ENCODE measurements around the gene SOX11. TPM values are rescaled to one million over a fixed set of nuclear protein-coding genes. Genes with fewer than 3 reads are reported as not detected.
"Not testable (repeated sequence)": the region's sequence is repeated elsewhere in the genome, so short reads cannot be mapped to it uniquely, and the experiment has no call there.

SOX11 gene
- polyA plus RNA-seq, 4 donors: 0.03 to 1.6 (median 0.27) TPM; not detected in 1

DNA sequence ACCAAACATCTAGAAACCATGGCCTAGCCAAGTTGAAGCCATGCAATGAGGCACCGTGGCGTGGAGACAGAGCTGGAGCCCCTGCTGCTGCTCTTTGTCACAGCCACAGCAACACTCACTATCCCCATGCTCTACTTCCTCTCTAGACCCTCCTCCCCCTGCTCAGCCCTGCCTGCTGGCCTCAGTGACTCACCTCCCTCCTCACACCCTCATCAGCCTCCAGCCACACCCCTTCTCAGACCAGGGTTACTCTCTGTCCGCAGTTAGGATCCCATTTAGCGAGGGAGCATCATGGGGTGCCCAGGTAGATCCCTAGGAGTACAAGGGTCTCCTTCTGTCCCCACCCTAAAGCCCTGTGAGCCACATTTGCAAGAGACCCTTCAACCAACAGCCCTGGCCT, 25.4 kb upstream of the SOX11 start:
- Histone ChIP-seq H3K9me3 (ENCODE audit: control insufficient read depth in 2 of 2, insufficient read depth in 1 of 2, low read depth in 1 of 2, low read length in 1 of 2) (no peaks in the 10 kb centered on the region), H3K4me1 (ENCODE audit: control insufficient read depth in 3 of 3, insufficient read depth in 2 of 3, low read depth in 1 of 3, low read length in 2 of 3) (no peaks in the 10 kb centered on the region), H3K27ac (ENCODE audit: low read depth in 1 of 3, low read length in 2 of 3) (no peak overlapping the region), H3K36me3 (ENCODE audit: control insufficient read depth in 3 of 3, insufficient read depth in 2 of 3, low read depth in 1 of 3, low read length in 3 of 3) (no peaks in the 10 kb centered on the region), H3K27me3 (ENCODE audit: control insufficient read depth in 3 of 3, insufficient read depth in 3 of 3, low read length in 3 of 3) (peaks cover 0 to 3% (median 0%) of the 10 kb centered on the region in 3 donors), H3K4me3 (ENCODE audit: low read depth in 1 of 3, low read length in 3 of 3) (no peak overlapping the region)
- 80 to 87% (median 80%) methylated on average over 4 of the region's 4 CpGs for WGBS, 3 donors
- FAIRE-seq (no peak), DNase-seq (no peak)

DNA sequence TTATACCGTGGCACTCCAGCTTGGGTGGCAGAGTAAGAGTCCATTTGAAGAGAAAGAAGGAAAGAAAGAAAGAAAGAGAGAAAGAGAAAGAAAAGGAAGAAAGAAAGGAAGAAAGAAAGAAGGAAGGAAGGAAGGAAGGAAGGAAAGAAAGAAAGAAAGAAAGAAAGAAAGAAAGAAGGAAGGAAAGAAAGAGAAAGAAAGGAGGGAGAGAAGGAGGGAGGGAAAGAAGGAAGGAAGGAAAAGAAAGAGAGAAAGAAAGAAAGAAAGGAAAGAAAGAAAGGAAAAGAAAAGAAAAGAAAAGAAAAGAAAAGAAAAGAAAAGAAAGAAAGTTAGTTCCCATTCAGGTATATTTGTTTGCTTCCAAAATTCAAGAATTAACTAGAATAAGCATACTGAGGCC, 24.5 kb upstream of the SOX11 start:
- not testable (repeated sequence) for H3K4me1 ChIP-seq (ENCODE audit: control insufficient read depth in 3 of 3, insufficient read depth in 2 of 3, low read depth in 1 of 3, low read length in 2 of 3); H3K9me3 ChIP-seq (ENCODE audit: control insufficient read depth in 2 of 2, insufficient read depth in 1 of 2, low read depth in 1 of 2, low read length in 1 of 2); FAIRE-seq; H3K36me3 ChIP-seq (ENCODE audit: control insufficient read depth in 3 of 3, insufficient read depth in 2 of 3, low read depth in 1 of 3, low read length in 3 of 3); H3K27ac ChIP-seq (ENCODE audit: low read depth in 1 of 3, low read length in 2 of 3); H3K4me3 ChIP-seq (ENCODE audit: low read depth in 1 of 3, low read length in 3 of 3); DNase-seq
- H3K27me3 ChIP-seq (ENCODE audit: control insufficient read depth in 3 of 3, insufficient read depth in 3 of 3, low read length in 3 of 3): peaks cover 0 to 11% (median 0%) of the 10 kb centered on the region in 3 donors
- 80 to 95% (median 91%) methylated on average over 1 of the region's 1 CpG for WGBS, 3 donors

DNA sequence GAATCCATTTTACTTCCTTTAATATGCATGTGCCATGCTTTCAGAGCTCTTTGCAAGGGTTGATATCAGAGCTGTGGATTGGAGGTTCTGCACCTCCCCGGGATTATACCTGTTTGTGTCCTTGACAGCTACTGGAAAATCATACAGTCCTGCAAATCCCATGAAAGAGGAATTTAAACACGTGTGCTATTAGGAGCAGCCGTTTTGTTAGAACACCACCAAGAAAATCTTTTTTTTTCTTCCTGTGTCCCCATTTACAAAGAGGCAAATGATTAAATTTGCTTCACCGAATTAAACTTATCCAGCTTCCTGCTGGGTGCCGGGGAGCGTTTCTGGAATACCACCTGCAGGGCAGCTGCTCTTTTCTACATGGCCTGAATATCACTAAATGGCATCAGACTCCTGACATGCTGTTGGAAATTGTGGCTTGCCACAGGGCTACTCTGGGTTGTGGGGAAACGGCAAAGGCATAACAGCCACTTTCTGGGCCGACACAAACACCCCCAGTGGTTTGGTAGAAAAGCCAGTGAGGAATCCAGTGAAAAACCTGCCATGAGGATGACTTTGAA, 23.4 kb upstream of the SOX11 start:
- whole genome bisulfite sequencing, 3 donors: 80 to 86% (median 84%) methylated on average over 8 of the region's 8 CpGs
- Histone ChIP-seq H3K36me3 (ENCODE audit: control insufficient read depth in 3 of 3, insufficient read depth in 2 of 3, low read depth in 1 of 3, low read length in 3 of 3) (no peaks in the 10 kb centered on the region), H3K4me1 (ENCODE audit: control insufficient read depth in 3 of 3, insufficient read depth in 2 of 3, low read depth in 1 of 3, low read length in 2 of 3) (no peaks in the 10 kb centered on the region), H3K4me3 (ENCODE audit: low read depth in 1 of 3, low read length in 3 of 3) (no peak overlapping the region), H3K27ac (ENCODE audit: low read depth in 1 of 3, low read length in 2 of 3) (no peak overlapping the region), H3K27me3 (ENCODE audit: control insufficient read depth in 3 of 3, insufficient read depth in 3 of 3, low read length in 3 of 3) (peaks cover 3 to 21% (median 6%) of the 10 kb centered on the region in 3 donors), H3K9me3 (ENCODE audit: control insufficient read depth in 2 of 2, insufficient read depth in 1 of 2, low read depth in 1 of 2, low read length in 1 of 2) (no peaks in the 10 kb centered on the region)
- FAIRE-seq: no peak
- DNase-seq: no peak

DNA sequence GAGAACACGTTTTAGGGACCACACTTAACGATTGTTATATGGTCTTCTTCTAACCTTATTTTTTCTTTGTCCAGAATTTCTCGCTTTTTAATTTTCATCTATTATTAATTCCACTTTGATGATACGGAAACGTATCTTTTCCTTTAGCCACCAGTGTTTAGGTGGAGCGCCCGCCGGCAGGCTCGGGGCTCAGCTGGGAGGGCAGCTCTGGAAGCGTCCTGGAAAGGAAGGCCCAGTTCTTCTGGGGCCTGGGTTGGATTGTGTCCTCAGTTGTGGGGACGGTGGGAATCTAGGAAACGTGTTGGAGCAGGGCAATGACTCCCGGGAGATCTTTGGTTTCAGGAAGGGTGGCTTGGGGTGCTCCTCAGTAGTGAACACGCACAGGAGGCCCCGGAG, 19.4 kb upstream of the SOX11 start:
- FAIRE-seq (no peak), DNase-seq (no peak)
- H3K4me1 ChIP-seq (ENCODE audit: control insufficient read depth in 3 of 3, insufficient read depth in 2 of 3, low read depth in 1 of 3, low read length in 2 of 3): no peaks in the 10 kb centered on the region
- 66 to 72% (median 68%) methylated on average over 15 of the region's 15 CpGs for WGBS, 3 donors
- no peak overlapping the region for H3K4me3 ChIP-seq (ENCODE audit: low read depth in 1 of 3, low read length in 3 of 3)
- no peaks in the 10 kb centered on the region for H3K9me3 ChIP-seq (ENCODE audit: control insufficient read depth in 2 of 2, insufficient read depth in 1 of 2, low read depth in 1 of 2, low read length in 1 of 2)
- H3K27me3 ChIP-seq (ENCODE audit: control insufficient read depth in 3 of 3, insufficient read depth in 3 of 3, low read length in 3 of 3): peaks cover 3 to 30% (median 6%) of the 10 kb centered on the region in 3 donors
- H3K27ac ChIP-seq (ENCODE audit: low read depth in 1 of 3, low read length in 2 of 3): no peak overlapping the region
- H3K36me3 ChIP-seq (ENCODE audit: control insufficient read depth in 3 of 3, insufficient read depth in 2 of 3, low read depth in 1 of 3, low read length in 3 of 3): no peaks in the 10 kb centered on the region

DNA sequence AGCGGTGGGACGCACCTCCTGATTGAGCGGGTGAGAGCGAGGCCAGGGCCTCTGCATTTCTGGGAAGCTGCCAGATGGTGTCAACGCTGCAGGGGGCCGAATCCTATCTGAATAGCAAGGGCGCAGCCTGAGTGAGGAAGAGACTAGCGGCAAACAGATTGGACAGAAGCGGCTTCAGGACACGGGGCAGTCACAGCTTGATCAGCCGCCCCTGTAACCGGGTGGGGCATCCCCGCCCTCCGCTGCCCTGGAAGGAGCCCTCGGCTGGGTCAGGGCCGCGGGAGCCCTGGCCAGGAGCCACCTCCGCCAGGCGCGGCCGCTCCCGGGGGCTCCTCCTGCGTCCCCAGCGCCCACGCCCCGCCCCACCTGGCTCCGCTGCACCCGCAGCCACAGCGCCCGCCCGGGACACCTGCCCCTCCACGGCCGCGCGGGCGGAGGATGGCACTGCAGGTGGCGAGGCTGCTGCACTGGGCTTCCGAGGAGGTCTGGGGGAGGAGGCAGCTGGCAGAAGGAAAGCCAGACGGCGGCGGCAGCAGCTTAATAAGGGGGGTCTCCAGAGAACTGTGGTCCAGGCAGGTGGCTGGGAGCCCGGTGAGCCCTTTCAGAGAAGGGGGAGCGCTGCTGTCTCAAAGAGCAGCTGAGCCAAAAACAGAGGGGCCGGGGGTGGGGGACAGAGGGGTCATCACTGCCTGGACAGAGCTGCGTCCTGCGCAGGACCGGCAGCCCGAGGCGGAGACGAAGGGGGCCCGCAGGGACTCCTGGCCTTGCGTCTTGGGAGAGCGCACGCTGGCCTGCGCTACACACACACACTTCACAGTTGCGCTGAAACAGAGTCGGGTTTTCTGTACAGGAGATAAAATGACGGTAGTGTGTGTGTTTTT, 18.8 kb upstream of the SOX11 start:
- H3K4me3 ChIP-seq (ENCODE audit: low read depth in 1 of 3, low read length in 3 of 3): no peak overlapping the region
- no peaks in the 10 kb centered on the region for H3K36me3 ChIP-seq (ENCODE audit: control insufficient read depth in 3 of 3, insufficient read depth in 2 of 3, low read depth in 1 of 3, low read length in 3 of 3)
- FAIRE-seq (no peak), DNase-seq (peak in 1 of 2 donors; percentile 29)
- 6 to 12% (median 8%) methylated on average over 57 to 58 of the region's 58 CpGs for WGBS, 3 donors
- H3K27ac ChIP-seq (ENCODE audit: low read depth in 1 of 3, low read length in 2 of 3): no peak overlapping the region
- H3K4me1 ChIP-seq (ENCODE audit: control insufficient read depth in 3 of 3, insufficient read depth in 2 of 3, low read depth in 1 of 3, low read length in 2 of 3): no peaks in the 10 kb centered on the region
- H3K27me3 ChIP-seq (ENCODE audit: control insufficient read depth in 3 of 3, insufficient read depth in 3 of 3, low read length in 3 of 3): peaks cover 3 to 30% (median 6%) of the 10 kb centered on the region in 3 donors
- H3K9me3 ChIP-seq (ENCODE audit: control insufficient read depth in 2 of 2, insufficient read depth in 1 of 2, low read depth in 1 of 2, low read length in 1 of 2): no peaks in the 10 kb centered on the region

DNA sequence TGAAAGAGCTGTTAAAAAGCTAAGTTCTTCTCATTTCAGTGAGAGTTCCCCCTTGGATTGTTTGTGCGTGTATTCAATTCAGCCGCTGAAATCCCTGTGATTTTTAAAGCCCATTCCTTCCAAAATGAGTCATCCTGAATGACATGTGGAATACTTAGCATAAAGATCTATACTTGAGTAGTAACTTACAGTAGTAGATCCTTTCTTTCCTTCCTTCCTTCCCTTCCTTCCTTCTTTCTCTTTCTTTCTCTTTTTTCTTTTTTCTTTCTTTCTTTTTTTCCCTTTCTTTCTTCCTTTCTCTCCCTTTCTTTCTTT, 18.2 kb upstream of the SOX11 start:
- DNase-seq (no peak), FAIRE-seq (no peak)
- Histone ChIP-seq H3K36me3 (ENCODE audit: control insufficient read depth in 3 of 3, insufficient read depth in 2 of 3, low read depth in 1 of 3, low read length in 3 of 3) (no peaks in the 10 kb centered on the region), H3K4me3 (ENCODE audit: low read depth in 1 of 3, low read length in 3 of 3) (no peak overlapping the region), H3K27ac (ENCODE audit: low read depth in 1 of 3, low read length in 2 of 3) (no peak overlapping the region), H3K27me3 (ENCODE audit: control insufficient read depth in 3 of 3, insufficient read depth in 3 of 3, low read length in 3 of 3) (peaks cover 3 to 30% (median 6%) of the 10 kb centered on the region in 3 donors), H3K4me1 (ENCODE audit: control insufficient read depth in 3 of 3, insufficient read depth in 2 of 3, low read depth in 1 of 3, low read length in 2 of 3) (no peaks in the 10 kb centered on the region), H3K9me3 (ENCODE audit: control insufficient read depth in 2 of 2, insufficient read depth in 1 of 2, low read depth in 1 of 2, low read length in 1 of 2) (no peaks in the 10 kb centered on the region)
- 12 to 13% (median 13%) methylated on average over 2 of the region's 2 CpGs for WGBS, 3 donors

DNA sequence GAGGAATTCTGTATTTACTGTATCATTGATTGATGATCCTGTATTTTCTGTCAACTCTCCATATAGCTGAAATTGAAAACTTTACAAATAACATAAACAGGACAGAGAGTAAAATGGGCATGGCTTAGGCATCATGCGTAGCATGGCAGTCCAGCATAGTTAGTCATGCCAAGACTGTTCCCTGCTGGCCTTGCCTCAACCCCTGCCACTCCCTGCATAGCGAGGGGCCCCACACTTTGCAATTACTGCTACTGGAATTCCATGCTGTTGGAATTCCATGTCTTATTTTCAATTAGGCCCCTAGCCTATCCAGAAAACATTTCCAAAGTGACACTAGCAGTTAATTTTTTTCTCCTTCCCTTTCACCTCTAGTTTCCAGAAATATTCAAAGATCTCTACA, 15.1 kb upstream of the SOX11 start:
- WGBS, 3 donors: 63 to 79% (median 78%) methylated on average over 2 of the region's 2 CpGs
- H3K4me1 ChIP-seq (ENCODE audit: control insufficient read depth in 3 of 3, insufficient read depth in 2 of 3, low read depth in 1 of 3, low read length in 2 of 3): no peaks in the 10 kb centered on the region
- H3K27me3 ChIP-seq (ENCODE audit: control insufficient read depth in 3 of 3, insufficient read depth in 3 of 3, low read length in 3 of 3): peaks cover 3 to 24% (median 6%) of the 10 kb centered on the region in 3 donors
- H3K9me3 ChIP-seq (ENCODE audit: control insufficient read depth in 2 of 2, insufficient read depth in 1 of 2, low read depth in 1 of 2, low read length in 1 of 2): no peaks in the 10 kb centered on the region
- no peak overlapping the region for H3K4me3 ChIP-seq (ENCODE audit: low read depth in 1 of 3, low read length in 3 of 3)
- no peaks in the 10 kb centered on the region for H3K36me3 ChIP-seq (ENCODE audit: control insufficient read depth in 3 of 3, insufficient read depth in 2 of 3, low read depth in 1 of 3, low read length in 3 of 3)
- DNase-seq (no peak), FAIRE-seq (no peak)
- H3K27ac ChIP-seq (ENCODE audit: low read depth in 1 of 3, low read length in 2 of 3): no peak overlapping the region

DNA sequence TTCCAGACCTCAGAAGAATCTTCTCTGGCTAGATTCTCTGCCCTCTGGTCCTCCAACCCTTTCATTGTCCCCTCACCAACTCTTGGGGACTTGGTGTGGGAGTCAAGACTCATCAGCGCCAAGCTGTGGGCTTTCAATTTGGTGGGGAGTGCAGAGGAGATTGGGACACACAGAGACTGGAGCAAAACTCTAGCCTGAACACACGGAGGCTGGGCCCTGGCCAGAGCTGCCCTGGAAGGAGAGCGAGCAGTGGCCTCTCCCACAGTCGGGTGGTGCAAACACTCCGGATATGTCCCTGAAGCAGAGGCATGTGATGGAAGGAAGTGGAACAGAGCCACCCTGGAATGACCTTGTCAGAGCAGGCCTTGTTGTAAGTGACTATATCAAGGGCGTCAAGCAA, 8.7 kb upstream of the SOX11 start:
- no peak overlapping the region for H3K4me3 ChIP-seq (ENCODE audit: low read depth in 1 of 3, low read length in 3 of 3)
- H3K27me3 ChIP-seq (ENCODE audit: control insufficient read depth in 3 of 3, insufficient read depth in 3 of 3, low read length in 3 of 3): peaks cover 0 to 9% (median 0%) of the 10 kb centered on the region in 3 donors
- H3K4me1 ChIP-seq (ENCODE audit: control insufficient read depth in 3 of 3, insufficient read depth in 2 of 3, low read depth in 1 of 3, low read length in 2 of 3): no peaks in the 10 kb centered on the region
- H3K9me3 ChIP-seq (ENCODE audit: control insufficient read depth in 2 of 2, insufficient read depth in 1 of 2, low read depth in 1 of 2, low read length in 1 of 2): no peaks in the 10 kb centered on the region
- FAIRE-seq (no peak), DNase-seq (no peak)
- H3K36me3 ChIP-seq (ENCODE audit: control insufficient read depth in 3 of 3, insufficient read depth in 2 of 3, low read depth in 1 of 3, low read length in 3 of 3): no peaks in the 10 kb centered on the region
- 90% methylated on average over 6 of the region's 6 CpGs for WGBS, 3 donors
- no peak overlapping the region for H3K27ac ChIP-seq (ENCODE audit: low read depth in 1 of 3, low read length in 2 of 3)

Measured in small intestine (tissue), 7 donors.